ENCODE data around the gene PTBP3. TPM values are rescaled to one million over a fixed set of nuclear protein-coding genes. Genes with fewer than 3 reads are reported as not detected.
"Not testable (repeated sequence)": the region's sequence is repeated elsewhere in the genome, so short reads cannot be mapped to it uniquely, and the experiment has no call there.

Gene PTBP3
- polyA plus RNA-seq, 4 donors: 80.3 to 110 (median 84.2) TPM

GRCh38 chr9:112273876-112274275, 59.5 kb downstream of the PTBP3 start:
- no peak for DNase-seq (ENCODE audit: low read depth in 4 of 4, low spot score in 2 of 4)

DNA sequence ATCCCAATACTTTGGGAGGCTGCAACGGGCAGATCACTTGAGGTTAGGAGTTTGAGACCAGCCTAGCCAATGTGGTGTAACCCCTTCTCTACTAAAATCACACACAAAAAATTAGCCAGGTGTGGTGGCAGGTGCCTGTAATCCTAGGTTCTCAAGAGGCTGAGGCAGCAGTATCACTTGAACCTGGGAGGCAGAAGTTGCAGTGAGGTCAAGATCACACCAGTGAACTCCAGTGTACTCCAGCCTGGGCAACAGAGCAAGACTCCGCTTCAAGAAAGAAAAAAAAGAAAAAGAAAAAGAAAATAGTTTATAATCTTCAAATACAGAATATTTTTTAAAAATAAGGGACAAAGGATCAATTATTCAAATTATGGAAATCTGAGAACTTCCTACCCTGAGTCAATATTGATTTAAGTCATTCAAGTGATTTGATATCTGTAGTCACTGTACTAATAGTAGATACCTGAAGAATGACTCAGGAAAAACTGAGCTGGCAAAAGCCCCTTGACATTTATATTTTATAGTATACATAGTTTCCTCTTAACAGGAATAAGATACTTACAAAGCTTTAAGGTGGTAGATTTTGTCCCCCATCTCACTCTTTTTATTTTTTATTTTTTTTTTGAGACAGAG, 61.8 kb downstream of the PTBP3 start:
- DNase-seq (ENCODE audit: low read depth in 4 of 4, low spot score in 2 of 4): no peak

- no peak for DNase-seq (ENCODE audit: low read depth in 4 of 4, low spot score in 2 of 4)
These were observed 65.0 kb downstream of the PTBP3 start for GRCh38 chr9:112268413-112268812.

GRCh38 chr9:112267086-112267485, 66.3 kb downstream of the PTBP3 start:
- not testable (repeated sequence) for DNase-seq (ENCODE audit: low read depth in 4 of 4, low spot score in 2 of 4)

DNA sequence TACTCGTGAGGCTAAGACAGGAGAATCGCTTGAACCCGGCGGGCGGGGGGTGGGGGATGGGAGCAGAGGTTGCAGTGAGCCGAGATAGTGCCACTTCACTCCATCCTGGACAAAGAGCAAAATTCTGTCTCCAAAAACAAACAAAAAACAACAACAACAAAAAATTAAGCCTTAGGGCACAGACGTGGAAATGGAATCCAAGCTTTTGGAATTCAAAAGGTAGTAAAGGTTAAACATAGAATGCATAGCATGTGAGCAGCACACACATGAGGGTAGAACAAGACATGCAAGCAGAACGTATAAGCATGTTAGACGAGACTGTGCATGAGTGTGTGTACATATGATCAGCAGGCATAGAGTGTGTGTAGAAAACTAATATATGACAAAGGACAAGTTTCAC, 68.0 kb downstream of the PTBP3 start:
- DNase-seq (ENCODE audit: low read depth in 4 of 4, low spot score in 2 of 4): no peak

- no peak for DNase-seq (ENCODE audit: low read depth in 4 of 4, low spot score in 2 of 4)
These were observed 70.8 kb downstream of the PTBP3 start for GRCh38 chr9:112262577-112262976.

DNA sequence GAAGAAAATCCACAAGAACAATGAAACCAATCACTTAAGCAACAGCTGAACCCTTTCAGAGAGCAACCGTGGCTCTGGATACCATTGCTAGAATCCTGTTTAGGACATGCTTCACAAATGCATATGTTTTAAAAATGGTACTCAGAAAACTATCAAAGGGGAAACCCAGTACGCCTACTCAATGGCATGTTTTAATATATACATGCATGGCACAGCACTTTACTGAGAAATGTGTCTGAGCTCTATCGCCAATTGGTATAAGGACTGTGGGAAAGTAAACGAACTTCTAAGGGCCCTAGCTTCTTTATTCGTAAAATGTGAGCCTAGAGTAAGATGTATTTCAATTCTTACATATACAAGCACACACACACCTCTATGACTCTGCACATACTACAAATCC, 72.3 kb downstream of the PTBP3 start:
- no peak for DNase-seq (ENCODE audit: low read depth in 4 of 4, low spot score in 2 of 4)

DNA sequence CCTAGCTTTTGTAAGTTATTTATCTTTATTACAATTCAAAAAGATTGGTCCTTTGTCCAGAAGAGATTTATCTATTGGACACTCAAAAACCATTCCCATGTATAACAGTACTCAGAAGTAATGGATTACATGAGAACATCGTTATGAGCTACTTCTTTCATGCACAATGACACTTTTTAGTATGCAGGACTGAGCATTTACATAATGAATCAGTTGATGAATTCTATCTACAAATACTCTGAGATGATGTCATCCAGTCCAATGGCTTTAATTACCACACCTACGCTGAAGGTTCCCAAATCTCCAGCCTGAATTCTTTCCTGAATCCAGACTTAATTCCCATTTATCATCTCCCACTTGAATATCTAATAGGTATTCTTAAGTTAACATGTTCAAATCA, 75.3 kb downstream of the PTBP3 start:
- no peak for DNase-seq (ENCODE audit: low read depth in 4 of 4, low spot score in 2 of 4)

- DNase-seq (ENCODE audit: low read depth in 4 of 4, low spot score in 2 of 4): no peak
These were observed 81.2 kb downstream of the PTBP3 start for GRCh38 chr9:112252194-112252593.

GRCh38 chr9:112249277-112249676, 84.1 kb downstream of the PTBP3 start:
- no peak for DNase-seq (ENCODE audit: low read depth in 4 of 4, low spot score in 2 of 4)

DNA sequence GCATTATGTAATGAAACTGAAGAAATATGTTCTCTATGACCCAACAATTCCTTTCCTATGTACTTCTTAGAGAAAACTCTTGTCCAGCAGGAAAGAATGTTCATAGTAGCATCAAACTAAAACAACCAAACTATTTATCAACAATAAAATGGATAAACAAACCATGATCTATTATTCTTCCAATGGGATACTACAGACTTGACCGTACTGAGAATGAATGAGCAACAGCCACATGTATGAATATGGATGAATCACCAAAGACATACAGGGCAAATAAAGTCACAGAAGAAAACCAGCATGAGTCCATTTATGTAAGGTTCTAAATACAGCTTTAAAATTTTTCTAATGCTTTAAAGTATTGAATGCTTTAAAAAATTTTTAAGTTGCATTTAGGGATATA, 84.7 kb downstream of the PTBP3 start:
- no peak for DNase-seq (ENCODE audit: low read depth in 4 of 4, low spot score in 2 of 4)

- DNase-seq (ENCODE audit: low read depth in 4 of 4, low spot score in 2 of 4): no peak
These were observed 86.3 kb downstream of the PTBP3 start for GRCh38 chr9:112247090-112247489.

- DNase-seq (ENCODE audit: low read depth in 4 of 4, low spot score in 2 of 4): no peak
These were observed 88.3 kb downstream of the PTBP3 start for GRCh38 chr9:112245126-112245525.

DNA sequence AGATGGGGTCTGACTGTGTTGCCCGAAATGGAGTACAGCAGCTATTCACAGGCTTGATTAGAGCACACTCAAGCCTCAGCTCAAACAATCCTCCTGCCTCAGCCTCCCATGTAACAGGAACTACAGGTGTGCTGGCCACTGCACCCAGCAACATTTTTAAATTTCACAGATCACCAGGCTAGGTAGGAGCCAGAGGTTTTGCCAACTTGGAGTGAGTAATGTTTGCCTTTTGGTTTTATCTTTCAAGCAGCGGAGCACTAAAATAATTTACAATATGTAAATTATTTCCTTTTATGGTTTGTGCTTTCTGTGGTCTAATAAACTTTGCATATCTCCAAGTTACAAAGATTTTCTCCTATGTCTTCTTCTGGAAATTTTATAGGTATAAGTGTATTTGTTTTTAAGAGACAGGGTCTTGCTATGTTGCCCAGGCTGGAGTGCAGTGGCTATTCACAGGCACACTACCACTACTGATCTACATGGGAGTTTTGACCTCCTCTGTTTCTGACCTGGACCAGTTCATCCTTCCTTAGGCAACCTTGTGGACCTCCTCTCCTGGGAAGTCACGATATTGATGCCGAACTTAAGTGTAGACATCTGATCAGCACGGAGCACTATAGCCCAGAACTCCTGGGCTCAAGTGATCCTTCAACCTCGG, 91.1 kb downstream of the PTBP3 start:
- DNase-seq (ENCODE audit: low read depth in 4 of 4, low spot score in 2 of 4): no peak

- no peak for DNase-seq (ENCODE audit: low read depth in 4 of 4, low spot score in 2 of 4)
These were observed 91.9 kb downstream of the PTBP3 start for GRCh38 chr9:112241491-112241890.

DNA sequence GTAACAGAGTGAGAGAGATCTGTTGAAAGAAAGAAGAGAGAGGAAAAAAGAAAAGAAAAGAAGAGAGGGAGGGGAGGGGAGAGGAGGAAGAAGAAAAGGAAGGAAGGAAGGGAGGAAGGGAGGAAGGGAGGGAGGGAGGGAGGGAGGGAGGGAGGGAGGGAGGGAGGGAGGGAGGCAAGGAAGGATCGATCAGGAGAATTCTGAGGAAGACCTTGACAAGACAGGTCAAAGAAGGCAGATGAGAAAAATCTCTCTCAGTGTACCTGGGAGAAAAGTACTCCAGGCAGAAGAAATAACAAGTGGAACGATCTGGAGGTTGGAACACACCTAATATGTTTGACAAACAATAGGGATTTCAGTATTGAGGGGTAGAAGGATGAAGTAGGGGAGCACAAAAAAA, 93.7 kb downstream of the PTBP3 start:
- no peak for DNase-seq (ENCODE audit: low read depth in 4 of 4, low spot score in 2 of 4)

DNA sequence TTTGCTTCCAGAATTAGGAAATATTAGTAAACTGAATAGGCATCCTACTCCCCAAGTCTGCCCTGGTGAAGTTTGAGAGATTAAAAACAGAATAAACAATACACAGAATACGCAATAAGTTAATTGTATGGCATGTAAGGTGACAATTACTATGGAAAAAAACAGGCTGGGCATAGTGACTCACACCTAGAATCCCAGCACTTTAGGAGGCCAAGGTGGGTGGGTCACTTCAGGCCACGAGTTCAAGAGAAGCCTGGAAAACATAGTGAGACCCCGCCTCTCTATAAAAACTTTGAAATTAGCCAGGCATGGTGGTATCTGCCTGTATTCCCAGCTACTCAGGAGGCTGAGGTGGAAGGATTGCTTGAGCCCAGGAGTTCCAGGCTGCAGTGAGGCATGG, 94.1 kb downstream of the PTBP3 start:
- no peak for DNase-seq (ENCODE audit: low read depth in 4 of 4, low spot score in 2 of 4)

DNA sequence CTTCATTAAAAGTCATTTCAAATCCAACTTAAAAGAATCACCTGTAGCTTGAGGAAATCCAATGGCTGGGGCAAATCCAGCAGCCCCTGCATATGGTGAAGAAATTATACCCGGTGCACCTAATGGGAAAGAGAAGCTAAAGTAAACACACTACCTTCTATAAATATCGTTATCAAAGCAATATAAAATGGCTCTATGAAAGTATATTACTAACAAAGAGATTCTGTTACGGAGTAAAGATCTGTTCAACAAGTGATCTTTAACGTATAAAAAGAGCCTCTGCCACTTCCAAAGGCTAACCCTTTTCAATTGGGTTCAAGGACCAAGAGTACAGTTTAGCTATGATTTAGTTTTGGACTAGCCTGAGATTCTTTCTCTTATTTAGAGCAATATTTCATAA, 98.6 kb downstream of the PTBP3 start:
- DNase-seq (ENCODE audit: low read depth in 4 of 4, low spot score in 2 of 4): no peak

DNA sequence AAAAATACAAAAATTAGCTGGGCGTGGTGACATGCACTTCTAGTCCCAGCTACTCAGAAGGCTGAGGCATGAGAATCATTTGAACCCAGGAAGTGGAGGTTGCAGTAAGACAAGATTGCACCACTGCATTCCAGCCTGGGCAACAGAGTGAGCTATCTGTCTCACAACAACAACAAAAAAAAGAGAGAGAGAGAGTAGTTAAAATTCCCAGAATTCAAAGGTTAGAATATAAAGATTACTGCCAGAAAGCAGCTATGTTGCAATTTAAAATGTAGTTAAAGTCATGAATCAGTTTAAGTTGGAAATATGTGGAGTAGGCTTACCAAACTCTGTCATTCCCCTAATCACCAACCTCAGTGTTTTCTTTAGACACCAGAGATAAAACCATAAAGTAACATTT, 99.7 kb downstream of the PTBP3 start:
- DNase-seq (ENCODE audit: low read depth in 4 of 4, low spot score in 2 of 4): no peak

- no peak for DNase-seq (ENCODE audit: low read depth in 4 of 4, low spot score in 2 of 4)
These were observed 101.2 kb downstream of the PTBP3 start for GRCh38 chr9:112232233-112232632.

DNA sequence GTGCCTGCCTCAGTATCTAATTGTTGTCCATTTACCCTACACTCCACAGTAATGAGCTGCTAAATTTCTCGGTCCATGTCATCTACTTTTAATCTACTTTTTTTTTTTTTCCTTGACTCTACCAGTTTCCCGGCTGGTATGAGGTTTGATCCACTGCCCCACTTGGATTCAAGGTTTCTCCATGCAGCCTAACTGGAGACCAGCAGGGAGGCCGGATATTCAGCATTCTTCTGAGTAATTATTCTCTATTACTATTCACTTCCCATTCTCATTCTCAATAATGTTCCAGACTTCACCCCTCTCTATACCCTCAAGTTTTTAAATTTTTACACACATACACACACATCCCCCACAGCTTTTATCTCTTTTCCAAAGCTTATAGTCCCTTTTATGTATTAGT, 107.3 kb downstream of the PTBP3 start:
- DNase-seq (ENCODE audit: low read depth in 4 of 4, low spot score in 2 of 4): no peak

DNA sequence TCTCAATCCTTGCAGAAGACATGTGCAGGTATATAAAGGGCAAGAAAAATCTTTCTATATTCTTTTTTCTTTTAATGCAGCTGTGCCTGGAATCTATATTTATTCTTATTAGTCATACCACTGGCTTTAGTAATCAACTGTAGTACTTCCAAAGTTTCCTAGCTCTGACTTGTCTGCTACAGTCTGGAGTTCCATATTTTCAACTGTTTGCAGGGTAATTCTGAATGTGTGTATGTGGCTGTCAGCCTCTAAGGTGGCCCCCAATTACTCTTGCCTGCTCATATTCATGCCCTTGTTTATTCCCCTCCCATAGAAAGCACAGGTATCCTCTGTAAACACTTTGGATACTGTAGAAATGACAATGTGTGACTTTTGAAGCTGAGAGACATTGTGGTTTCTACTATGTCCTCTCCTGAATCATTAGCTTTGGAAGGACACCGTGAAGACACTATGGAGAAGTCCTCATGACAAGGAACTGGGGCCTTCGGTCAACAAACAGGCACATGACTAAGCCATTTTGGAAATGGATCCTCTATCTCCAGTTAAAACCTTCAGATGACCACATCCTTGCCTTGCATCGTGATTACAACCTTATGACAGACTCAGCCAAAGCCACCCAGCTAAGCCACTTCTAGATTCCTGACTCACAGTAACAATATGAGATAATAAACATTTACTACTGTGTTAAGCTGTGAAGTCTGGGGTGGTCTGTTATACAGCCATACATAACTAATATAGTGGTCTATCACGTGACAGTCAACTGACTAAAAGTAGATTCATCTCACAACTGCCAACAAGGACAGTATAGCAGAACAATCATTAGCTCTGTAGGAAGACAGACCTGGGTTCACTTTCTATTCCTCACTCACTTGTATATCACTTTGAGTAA, 108.8 kb downstream of the PTBP3 start:
- no peak for DNase-seq (ENCODE audit: low read depth in 4 of 4, low spot score in 2 of 4)
